ENCODE results near the gene WWP2.
"Not testable (repeated sequence)": the region's sequence is repeated elsewhere in the genome, so short reads cannot be mapped to it uniquely, and the experiment has no call there.

DNA sequence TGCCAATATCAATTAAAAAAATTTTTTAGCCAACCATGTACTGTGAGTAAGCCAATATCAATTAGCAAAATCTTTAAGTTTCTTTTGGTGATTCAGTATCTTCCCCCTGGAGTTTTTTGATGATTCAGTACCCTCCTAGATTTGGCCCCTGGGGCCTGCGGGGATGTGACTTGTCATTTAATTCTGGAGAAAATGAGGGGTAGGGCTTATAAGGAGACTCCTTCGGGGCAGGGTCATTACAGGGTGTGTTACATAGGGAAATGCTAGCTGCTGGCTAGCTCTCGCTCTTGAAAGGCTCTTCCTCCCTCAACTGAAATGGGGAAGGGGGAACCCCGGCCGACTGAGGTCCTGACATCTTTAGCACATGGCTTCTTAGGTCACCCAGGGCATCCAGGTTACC, 205.6 kb downstream of the WWP2 start:
- TF ChIP-seq EP300, CTCF, POLR2A (IDR thresholded peaks at IDR 0.05): not testable (repeated sequence)

Data from upper lobe of left lung (tissue), 4 donors.